Measurements from ENCODE around the gene PRDM15.

The PRDM15 gene

DNA sequence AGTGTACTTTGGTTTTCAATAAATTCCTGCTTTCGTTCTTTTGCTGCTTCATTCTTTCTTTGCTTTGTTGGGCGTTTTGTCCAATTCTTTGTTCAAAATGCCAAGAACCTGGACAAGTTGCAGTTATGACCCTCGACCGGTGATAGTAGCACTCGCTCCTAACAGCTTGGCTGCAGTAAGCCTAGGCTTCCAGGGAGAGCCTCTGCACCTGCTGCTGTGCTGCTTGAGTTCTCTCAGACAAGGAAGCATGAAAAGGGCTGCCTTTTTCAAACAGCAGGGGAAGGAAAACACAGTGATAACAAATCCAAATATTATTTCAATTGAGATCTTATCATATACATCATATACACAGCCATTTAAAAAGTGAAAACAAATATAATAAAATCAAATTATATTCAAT lies 99.5 kb downstream of the PRDM15 start:
- H3K9me3 ChIP-seq (ENCODE audit: insufficient read depth, low read depth, low read length), result no peaks in the 10 kb centered on the region
- no peak overlapping the region for H3K4me2 ChIP-seq (ENCODE audit: low read depth, low read length, poor library complexity, severe bottlenecking)
- H3F3A ChIP-seq (ENCODE audit: low read depth), result no peaks in the 10 kb centered on the region
- no peaks in the 10 kb centered on the region for H3K9me2 ChIP-seq (replicated peaks; ENCODE audit: low read depth, low read length)
- peaks cover 41% of the 10 kb centered on the region for H3K4me1 ChIP-seq (ENCODE audit: insufficient read depth, low read length, poor library complexity, severe bottlenecking)
- H2AFZ ChIP-seq (ENCODE audit: low read length), result no peak overlapping the region
- no peak for TF ChIP-seq EZH2phosphoT487 (IDR thresholded peaks at IDR 0.05; ENCODE audit: borderline replicate concordance)
- TF ChIP-seq, protein P1, sequence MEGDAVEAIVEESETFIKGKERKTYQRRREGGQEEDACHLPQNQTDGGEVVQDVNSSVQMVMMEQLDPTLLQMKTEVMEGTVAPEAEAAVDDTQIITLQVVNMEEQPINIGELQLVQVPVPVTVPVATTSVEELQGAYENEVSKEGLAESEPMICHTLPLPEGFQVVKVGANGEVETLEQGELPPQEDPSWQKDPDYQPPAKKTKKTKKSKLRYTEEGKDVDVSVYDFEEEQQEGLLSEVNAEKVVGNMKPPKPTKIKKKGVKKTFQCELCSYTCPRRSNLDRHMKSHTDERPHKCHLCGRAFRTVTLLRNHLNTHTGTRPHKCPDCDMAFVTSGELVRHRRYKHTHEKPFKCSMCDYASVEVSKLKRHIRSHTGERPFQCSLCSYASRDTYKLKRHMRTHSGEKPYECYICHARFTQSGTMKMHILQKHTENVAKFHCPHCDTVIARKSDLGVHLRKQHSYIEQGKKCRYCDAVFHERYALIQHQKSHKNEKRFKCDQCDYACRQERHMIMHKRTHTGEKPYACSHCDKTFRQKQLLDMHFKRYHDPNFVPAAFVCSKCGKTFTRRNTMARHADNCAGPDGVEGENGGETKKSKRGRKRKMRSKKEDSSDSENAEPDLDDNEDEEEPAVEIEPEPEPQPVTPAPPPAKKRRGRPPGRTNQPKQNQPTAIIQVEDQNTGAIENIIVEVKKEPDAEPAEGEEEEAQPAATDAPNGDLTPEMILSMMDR (conservative IDR thresholded peaks at IDR 0.05; ENCODE audit: low read length), result no peak
- H3K27me3 ChIP-seq (ENCODE audit: insufficient read depth, low read length, poor library complexity, severe bottlenecking), result no peaks in the 10 kb centered on the region
- no peak overlapping the region for H3K4me3 ChIP-seq (ENCODE audit: low read length, poor library complexity, severe bottlenecking)
- H3K9ac ChIP-seq (ENCODE audit: low read depth, low read length, poor library complexity, severe bottlenecking), result no peak overlapping the region
- H4K20me1 ChIP-seq (ENCODE audit: insufficient read depth, low read length, poor library complexity, severe bottlenecking), result no peaks in the 10 kb centered on the region
- H3K36me3 ChIP-seq (ENCODE audit: insufficient read depth, low read length), result no peaks in the 10 kb centered on the region
- no peaks in the 10 kb centered on the region for H3K79me2 ChIP-seq (ENCODE audit: insufficient read depth, low read length)

DNA sequence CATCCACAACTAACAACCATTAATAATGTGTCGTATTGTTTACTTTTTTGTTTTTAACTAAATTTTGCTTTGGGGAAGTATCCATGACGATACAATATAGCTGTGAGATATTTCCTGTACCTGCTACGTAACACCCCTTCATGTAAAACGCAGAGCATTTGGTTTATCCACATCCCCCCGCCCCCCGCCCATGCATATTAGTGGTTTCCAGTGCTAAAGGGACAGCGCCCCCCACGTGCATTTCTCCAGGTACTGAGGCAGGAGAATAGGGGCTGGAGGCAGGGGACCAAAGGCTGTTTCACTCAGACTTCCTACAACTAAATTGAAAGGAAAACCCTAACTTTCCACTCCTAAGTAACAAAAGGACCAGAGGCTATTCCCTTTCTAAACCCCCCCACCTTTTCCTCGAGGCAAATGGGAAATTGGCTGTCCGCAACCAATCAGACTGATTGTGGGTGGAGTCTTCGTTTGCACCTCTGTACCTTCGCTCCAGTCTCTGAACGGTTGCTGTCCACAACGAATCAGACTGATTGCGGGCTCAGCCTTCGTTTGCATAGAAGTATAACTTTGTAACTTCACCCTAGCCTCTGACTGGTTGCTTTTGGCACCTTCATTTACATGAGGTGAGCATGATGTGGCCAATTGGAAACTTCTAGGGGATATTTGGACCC lies 100.1 kb downstream of the PRDM15 start:
- Histone ChIP-seq H3K27me3 (ENCODE audit: insufficient read depth, low read length, poor library complexity, severe bottlenecking) (no peaks in the 10 kb centered on the region), H3K4me3 (ENCODE audit: low read length, poor library complexity, severe bottlenecking) (no peak overlapping the region), H3K79me2 (ENCODE audit: insufficient read depth, low read length) (no peaks in the 10 kb centered on the region), H3K9me2 (replicated peaks; ENCODE audit: low read depth, low read length) (no peaks in the 10 kb centered on the region), H3K9me3 (ENCODE audit: insufficient read depth, low read depth, low read length) (no peaks in the 10 kb centered on the region), H3K4me2 (ENCODE audit: low read depth, low read length, poor library complexity, severe bottlenecking) (no peak overlapping the region), H3K4me1 (ENCODE audit: insufficient read depth, low read length, poor library complexity, severe bottlenecking) (peaks cover 36% of the 10 kb centered on the region), H3F3A (ENCODE audit: low read depth) (no peaks in the 10 kb centered on the region), H4K20me1 (ENCODE audit: insufficient read depth, low read length, poor library complexity, severe bottlenecking) (no peaks in the 10 kb centered on the region), H2AFZ (ENCODE audit: low read length) (0 out of 2 replicates have a peak overlapping the region, but pooled peaks have one; percentile 35), H3K9ac (ENCODE audit: low read depth, low read length, poor library complexity, severe bottlenecking) (no peak overlapping the region), H3K36me3 (ENCODE audit: insufficient read depth, low read length) (no peaks in the 10 kb centered on the region)
- TF ChIP-seq, protein P1 (conservative IDR thresholded peaks at IDR 0.05; ENCODE audit: low read length), result no peak; the same call in 1 of the 2 replicates
- TF ChIP-seq EZH2phosphoT487 (IDR thresholded peaks at IDR 0.05; ENCODE audit: borderline replicate concordance), result no peak

DNA sequence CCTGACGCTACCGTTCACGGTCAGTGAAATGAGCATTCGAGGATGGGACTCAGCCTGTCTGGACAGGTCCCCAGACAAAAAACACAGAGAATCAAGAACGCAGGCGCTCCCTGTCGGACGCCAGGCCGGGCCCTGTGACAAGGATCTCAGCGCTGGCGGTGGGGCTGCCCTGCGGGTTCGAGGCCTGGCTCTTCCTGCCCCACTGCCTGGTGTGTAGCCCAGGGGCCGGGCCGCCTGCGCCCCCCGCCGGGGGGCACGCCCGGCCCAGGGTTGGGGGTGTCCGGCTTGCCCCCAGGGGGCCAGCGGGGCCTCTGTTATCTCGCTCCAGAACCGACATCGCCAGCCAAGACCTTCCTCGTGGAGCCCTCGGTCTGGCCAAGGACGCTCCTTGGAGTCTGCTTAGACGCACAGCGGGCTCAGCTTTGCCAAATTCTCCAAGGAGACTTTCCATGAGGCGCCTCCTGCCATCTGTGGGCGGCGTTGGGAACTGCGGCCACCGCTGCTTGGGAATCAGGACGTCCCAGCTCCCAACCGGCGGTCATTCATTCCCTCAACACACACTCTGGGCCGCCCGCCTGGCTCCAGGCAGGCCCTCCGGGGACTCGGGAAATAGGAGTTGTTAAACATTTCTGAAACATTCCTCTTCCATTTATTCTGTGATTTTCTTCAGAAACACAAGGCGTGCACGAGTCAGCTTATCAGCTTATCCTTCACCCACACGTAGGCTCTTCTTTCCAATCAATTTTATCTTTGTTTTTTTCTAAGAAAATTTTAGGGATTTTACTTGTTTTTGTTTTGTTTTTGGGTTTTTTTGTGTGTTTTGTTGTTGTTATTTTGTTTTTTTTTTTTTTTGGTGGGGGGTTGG lies 101.0 kb downstream of the PRDM15 start:
- Histone ChIP-seq H3K9me2 (replicated peaks; ENCODE audit: low read depth, low read length) (no peaks in the 10 kb centered on the region), H3K4me2 (ENCODE audit: low read depth, low read length, poor library complexity, severe bottlenecking) (no peak overlapping the region), H3K4me1 (ENCODE audit: insufficient read depth, low read length, poor library complexity, severe bottlenecking) (peaks cover 29% of the 10 kb centered on the region)

More for the DNA sequence above, 101.0 kb downstream of the PRDM15 start:
- Histone ChIP-seq H3F3A (ENCODE audit: low read depth) (no peaks in the 10 kb centered on the region), H2AFZ (ENCODE audit: low read length) (no peak overlapping the region), H3K27me3 (ENCODE audit: insufficient read depth, low read length, poor library complexity, severe bottlenecking) (no peaks in the 10 kb centered on the region), H3K9ac (ENCODE audit: low read depth, low read length, poor library complexity, severe bottlenecking) (no peak overlapping the region), H4K20me1 (ENCODE audit: insufficient read depth, low read length, poor library complexity, severe bottlenecking) (no peaks in the 10 kb centered on the region), H3K4me3 (ENCODE audit: low read length, poor library complexity, severe bottlenecking) (no peak overlapping the region), H3K9me3 (ENCODE audit: insufficient read depth, low read depth, low read length) (no peaks in the 10 kb centered on the region), H3K79me2 (ENCODE audit: insufficient read depth, low read length) (no peaks in the 10 kb centered on the region), H3K36me3 (ENCODE audit: insufficient read depth, low read length) (no peaks in the 10 kb centered on the region)
- TF ChIP-seq, protein P1 (conservative IDR thresholded peaks at IDR 0.05; ENCODE audit: low read length), result peak; percentile 69
- TF ChIP-seq EZH2phosphoT487 (IDR thresholded peaks at IDR 0.05; ENCODE audit: borderline replicate concordance), result no peak
